ENCODE results near the gene RDH8. TPM values are rescaled to one million over a fixed set of nuclear protein-coding genes. Genes with fewer than 3 reads are reported as not detected.
A peak's percentile ranks its signal among the peaks of the same experiment; 100 is the strongest.

The RDH8 gene
- total and polyA plus RNA-seq, 2 of the 8 experiments (the other 6 are each of a cell fraction or from before 2014, with no cell fraction given): 0.38 TPM; not detected in 1

DNA sequence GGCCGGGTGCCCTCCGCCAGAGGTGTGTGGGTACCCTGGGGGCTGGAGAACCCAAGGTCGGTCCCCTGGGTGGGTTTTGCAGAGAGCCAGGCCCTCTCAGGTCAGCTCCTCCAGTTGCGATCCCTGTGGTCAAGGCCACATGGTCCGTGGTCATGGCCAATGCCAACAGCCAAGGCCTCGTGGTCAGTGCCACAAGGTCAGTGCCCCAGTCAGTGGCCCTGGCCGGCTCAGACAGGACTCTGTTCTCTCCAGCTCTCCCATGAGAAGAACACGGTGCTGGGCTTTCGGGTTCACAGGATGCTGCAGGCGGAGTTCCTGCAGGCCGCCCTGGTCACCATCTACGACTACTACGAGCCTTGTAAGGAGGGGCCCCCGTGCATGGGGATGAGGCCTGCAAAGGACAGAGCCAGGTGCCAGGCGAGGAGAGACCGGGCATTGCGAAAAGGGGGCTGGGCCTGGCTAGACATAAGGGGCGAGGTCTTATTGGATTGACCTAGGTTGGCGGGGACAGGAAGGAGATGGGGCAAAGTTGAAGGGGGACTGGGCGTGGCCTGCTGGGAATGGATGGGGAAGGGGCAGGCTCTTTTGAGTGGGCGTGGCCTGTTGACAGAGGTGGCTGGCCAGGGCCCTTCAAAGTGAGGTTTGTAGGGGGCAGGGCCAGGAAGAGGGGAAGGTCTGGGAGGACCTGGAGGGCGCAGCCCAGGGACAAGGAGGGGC lies 57.6 kb downstream of the RDH8 start:
- ChIA-PET POLR2A (ENCODE audit: partially characterized antibody) (interaction anchor here (0.7 to 1.3 kb wide), 3 partner anchors 39 to 45 kb away, joined by 3 read pairs; no protein-coding TSS in a partner anchor), CTCF (ENCODE audit: partially characterized antibody) (interaction anchor here (1.2 kb wide), 1 partner anchor 27 kb away, joined by 3 read pairs; no protein-coding TSS in a partner anchor)
- Histone ChIP-seq H3K14ac (ENCODE audit: insufficient read length) (no peak overlapping the region), H3K4me2 (ENCODE audit: insufficient read depth in 1 of 2, low read depth in 2 of 2, low read length in 2 of 2) (no peak overlapping the region), H4K91ac (replicated peaks; ENCODE audit: insufficient read length, low read length) (peak overlapping the region; percentile 66), H3K79me2 (ENCODE audit: control insufficient read depth in 1 of 2, insufficient read depth in 2 of 2, low read length in 2 of 2) (no peaks in the 10 kb centered on the region), H3K23me2 (ENCODE audit: low read depth, low read length) (no peaks in the 10 kb centered on the region), H3K36me3 (ENCODE audit: control insufficient read depth in 2 of 4, insufficient read depth in 4 of 4, low read length in 3 of 4) (no peaks in the 10 kb centered on the region), H2BK12ac (ENCODE audit: low read depth, low read length) (no peak overlapping the region), H3K79me1 (ENCODE audit: low read depth, low read length) (no peaks in the 10 kb centered on the region; the same call in 1 of the 2 replicates), H2AFZ (ENCODE audit: low read length) (no peak overlapping the region), H3K18ac (ENCODE audit: extremely low read depth, low read length) (no peak overlapping the region; the same call in 1 of the 2 replicates), H3K4me1 (replicated peaks in 1 of 4; ENCODE audit: control insufficient read depth in 3 of 4, insufficient read depth in 4 of 4, low read length in 3 of 4) (peaks cover 0 to 10% (median 5%) of the 10 kb centered on the region in 4 experiments; a peak in 6 of 7 replicates), H4K5ac (ENCODE audit: insufficient read length, low read depth, low read length) (no peak overlapping the region), H2BK20ac (ENCODE audit: low read length) (no peak overlapping the region), H2BK120ac (replicated peaks; ENCODE audit: low read depth, low read length) (no peak overlapping the region), H3K9me3 (ENCODE audit: insufficient read depth in 2 of 2, low read depth in 1 of 2, low read length in 1 of 2) (peaks cover 10 to 12% of the 10 kb centered on the region in 2 experiments), H3K4ac (replicated peaks; ENCODE audit: insufficient read length, low read depth, low read length) (no peak overlapping the region), H4K20me1 (replicated peaks in 1 of 2; ENCODE audit: control insufficient read depth in 1 of 2, insufficient read depth in 2 of 2, low read length in 2 of 2) (no peaks in the 10 kb centered on the region), H2AK5ac (ENCODE audit: low read depth, low read length) (no peak overlapping the region), H3K27ac (ENCODE audit: low read depth, low read length) (no peak overlapping the region), H2BK5ac (ENCODE audit: low read depth, low read length) (no peak overlapping the region; the same call in 1 of the 2 replicates), H2BK15ac (ENCODE audit: low read length) (no peak overlapping the region), H3K56ac (replicated peaks; ENCODE audit: insufficient read length, low read depth, low read length) (no peak overlapping the region), H3K27me3 (replicated peaks in 1 of 4; ENCODE audit: control insufficient read depth in 3 of 4, extremely low read depth in 1 of 4, insufficient read depth in 3 of 4, low read length in 3 of 4) (no peaks in the 10 kb centered on the region), H3K9ac (replicated peaks in 1 of 4; ENCODE audit: extremely low read depth in 1 of 4, low read depth in 3 of 4, low read length in 3 of 4) (no peak overlapping the region), H4K8ac (ENCODE audit: extremely low read depth, insufficient read depth, low read length) (no peak overlapping the region), H3K4me3 (ENCODE audit: extremely low read depth in 1 of 4, insufficient read depth in 2 of 4, low read depth in 3 of 4, low read length in 4 of 4) (no peak overlapping the region), H3K23ac (ENCODE audit: insufficient read length) (no peak overlapping the region)
- DNase-seq (ENCODE audit: low read depth in 1 of 2, low spot score in 2 of 2): peak in 1 of 2 experiments; percentile 74
- 81% methylated on average over 21 of the region's 22 CpGs; no CpG with 5 or more reads in 1 of the 2 experiments for WGBS, 2 experiments (ENCODE audit: extremely low coverage in 1 of 2, insufficient coverage in 1 of 2, insufficient read length in 1 of 2, insufficient replicate concordance in 2 of 2, low coverage in 1 of 2, low lambda C conversion rate in 2 of 2, missing lambda C conversion rate in 1 of 2)
- TF ChIP-seq, protein P1, sequence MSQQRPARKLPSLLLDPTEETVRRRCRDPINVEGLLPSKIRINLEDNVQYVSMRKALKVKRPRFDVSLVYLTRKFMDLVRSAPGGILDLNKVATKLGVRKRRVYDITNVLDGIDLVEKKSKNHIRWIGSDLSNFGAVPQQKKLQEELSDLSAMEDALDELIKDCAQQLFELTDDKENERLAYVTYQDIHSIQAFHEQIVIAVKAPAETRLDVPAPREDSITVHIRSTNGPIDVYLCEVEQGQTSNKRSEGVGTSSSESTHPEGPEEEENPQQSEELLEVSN (IDR thresholded peaks at IDR 0.05): no peak
- no peak for TF ChIP-seq BCL11A (IDR thresholded peaks at IDR 0.05; ENCODE audit: low read depth in 2 of 2, low read length in 2 of 2)
- no peak for TF ChIP-seq HDAC6 (IDR thresholded peaks at IDR 0.05; ENCODE audit: low read depth, low read length)
- 0 out of 2 replicates have a peak, but pooled peaks have one; percentile 12 for TF ChIP-seq CEBPB (IDR thresholded peaks at IDR 0.05; ENCODE audit: low read depth, low read length)
- no peak for FAIRE-seq

Measured in H1 (cell line).